ENCODE data around the gene TAS2R30. TPM values are rescaled to one million over a fixed set of nuclear protein-coding genes. Genes with fewer than 3 reads are reported as not detected.
"Not testable (repeated sequence)": the region's sequence is repeated elsewhere in the genome, so short reads cannot be mapped to it uniquely, and the experiment has no call there.

TAS2R30 gene
- total RNA-seq, 8 experiments from 2014 or later, result 0.96 to 23.4 (median 3.9) TPM

DNA sequence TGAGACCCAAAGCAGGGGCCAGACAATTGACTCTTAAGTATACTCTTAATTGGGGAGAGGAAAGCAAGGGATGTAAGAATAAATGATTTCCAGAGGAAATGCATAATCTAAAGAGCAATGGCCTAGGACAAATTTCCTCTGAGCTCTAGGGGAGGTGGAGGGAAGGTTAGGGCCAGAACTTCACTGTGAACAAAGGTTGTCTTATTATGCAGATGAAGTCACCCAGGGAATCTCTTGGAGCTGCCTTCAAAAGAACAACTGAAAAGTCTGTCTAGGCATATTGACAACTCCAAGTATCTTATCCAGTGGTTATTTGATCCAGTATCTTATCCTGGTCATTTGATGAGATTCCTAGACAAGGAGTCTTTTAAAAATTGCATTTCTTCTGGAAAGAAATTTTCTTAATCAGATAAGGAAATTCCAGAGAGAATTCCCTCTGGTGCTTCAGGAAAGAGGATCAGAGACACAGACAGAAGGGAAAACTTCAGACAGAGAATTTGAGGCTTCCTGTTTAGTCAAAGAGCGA lies 20.0 kb upstream of the TAS2R30 start:
- Histone ChIP-seq H3K4me3 (no peak overlapping the region), H3K27ac (no peak overlapping the region), H3K4me1 (replicated peaks in 1 of 2) (no peaks in the 10 kb centered on the region)
- ATAC-seq (replicated peaks in 6 of 8), result no peak
- in situ Hi-C loops (cut with MboI; ENCODE audit: low pct_unique_long_range_greater_than_20kb in 2 of 9, low sequenced_read_pairs in 9 of 9, unreplicated experiment in 9 of 9), result no loop called here
- WGBS, 10 experiments, result 90 to 100% (median 100%) methylated on average over 1 of the region's 1 CpG; no CpG with 5 or more reads in 3 of the 10 experiments

DNA sequence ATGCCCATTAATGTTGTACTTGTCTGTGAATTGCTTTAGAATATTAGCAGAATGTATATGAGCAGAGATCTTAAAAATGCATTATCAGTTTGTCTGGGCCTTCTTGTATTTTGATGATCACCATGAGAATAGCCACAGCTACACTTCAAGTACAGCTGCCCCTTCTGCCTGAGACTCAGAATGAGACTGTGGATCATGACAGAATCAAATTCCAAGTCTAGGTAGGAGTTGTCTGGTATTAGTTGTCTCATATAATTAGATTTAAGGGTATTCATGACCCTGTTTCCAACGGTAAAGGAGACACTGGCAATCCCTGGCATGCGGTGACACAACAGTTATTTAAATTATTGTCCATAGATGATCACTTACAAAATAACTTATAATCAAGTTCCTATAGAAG lies 18.3 kb upstream of the TAS2R30 start:
- no peak overlapping the region for H3K4me3 ChIP-seq
- in situ Hi-C loops (cut with MboI; ENCODE audit: low pct_unique_long_range_greater_than_20kb in 2 of 9, low sequenced_read_pairs in 9 of 9, unreplicated experiment in 9 of 9), result no loop called here
- no peak for ATAC-seq (replicated peaks in 6 of 8)
- WGBS, 10 experiments, result 80 to 100% (median 90%) methylated on average over 1 to 2 of the region's 2 CpGs; no CpG with 5 or more reads in 4 of the 10 experiments
- no peak overlapping the region for H3K27ac ChIP-seq
- H3K4me1 ChIP-seq (replicated peaks in 1 of 2), result no peaks in the 10 kb centered on the region

DNA sequence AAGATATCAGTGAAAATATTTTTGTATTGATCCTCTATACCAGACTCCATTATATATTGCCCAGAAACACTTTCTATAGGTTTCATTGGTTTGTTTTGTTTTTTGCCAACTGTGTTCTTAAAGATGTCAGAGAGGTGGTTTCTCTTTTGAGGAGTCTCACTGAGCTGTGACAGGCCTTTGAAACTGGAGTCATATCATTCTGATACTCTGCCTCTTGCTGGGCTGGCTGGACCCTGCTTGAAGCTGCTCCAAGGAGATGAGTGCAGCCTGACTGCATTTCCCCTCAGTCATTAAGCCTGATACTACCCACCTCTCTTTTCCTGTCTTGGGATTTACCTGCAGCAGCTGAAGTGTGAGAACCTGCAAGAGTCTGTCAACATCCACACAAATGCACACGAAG lies 16.4 kb upstream of the TAS2R30 start:
- in situ Hi-C loops (cut with MboI; ENCODE audit: low pct_unique_long_range_greater_than_20kb in 2 of 9, low sequenced_read_pairs in 9 of 9, unreplicated experiment in 9 of 9), result no loop called here
- ATAC-seq (replicated peaks in 6 of 8), result no peak
- 73 to 100% (median 93%) methylated on average over 1 of the region's 1 CpG; no CpG with 5 or more reads in 6 of the 10 experiments for WGBS, 10 experiments
- Histone ChIP-seq H3K27ac (no peak overlapping the region), H3K4me1 (replicated peaks in 1 of 2) (no peaks in the 10 kb centered on the region), H3K4me3 (no peak overlapping the region)

DNA sequence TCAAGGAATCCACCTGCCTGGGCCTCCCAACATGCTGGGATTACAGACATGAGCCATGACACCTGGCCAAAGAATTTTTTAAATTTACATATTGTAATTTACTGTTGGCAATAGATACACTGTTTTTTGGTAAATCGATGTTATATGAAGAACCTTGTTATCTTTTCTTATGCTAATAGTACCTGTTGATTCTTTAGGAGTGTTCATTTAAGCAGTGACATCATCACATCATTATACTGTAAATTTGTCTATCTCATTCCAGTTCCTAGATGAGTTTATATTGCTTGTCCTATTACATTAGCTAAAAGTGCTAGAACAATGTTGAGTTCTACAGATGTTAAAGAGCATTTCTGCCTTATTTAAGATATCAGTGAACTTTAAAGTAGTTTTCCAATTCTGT lies 13.0 kb upstream of the TAS2R30 start:
- no peak overlapping the region for H3K4me3 ChIP-seq
- ATAC-seq (replicated peaks in 6 of 8), result no peak
- WGBS, 10 experiments, result 90 to 100% (median 100%) methylated on average over 1 of the region's 1 CpG; no CpG with 5 or more reads in 3 of the 10 experiments
- H3K4me1 ChIP-seq (replicated peaks in 1 of 2), result no peaks in the 10 kb centered on the region
- in situ Hi-C loops (cut with MboI; ENCODE audit: low pct_unique_long_range_greater_than_20kb in 2 of 9, low sequenced_read_pairs in 9 of 9, unreplicated experiment in 9 of 9), result no loop called here
- H3K27ac ChIP-seq, result no peak overlapping the region

DNA sequence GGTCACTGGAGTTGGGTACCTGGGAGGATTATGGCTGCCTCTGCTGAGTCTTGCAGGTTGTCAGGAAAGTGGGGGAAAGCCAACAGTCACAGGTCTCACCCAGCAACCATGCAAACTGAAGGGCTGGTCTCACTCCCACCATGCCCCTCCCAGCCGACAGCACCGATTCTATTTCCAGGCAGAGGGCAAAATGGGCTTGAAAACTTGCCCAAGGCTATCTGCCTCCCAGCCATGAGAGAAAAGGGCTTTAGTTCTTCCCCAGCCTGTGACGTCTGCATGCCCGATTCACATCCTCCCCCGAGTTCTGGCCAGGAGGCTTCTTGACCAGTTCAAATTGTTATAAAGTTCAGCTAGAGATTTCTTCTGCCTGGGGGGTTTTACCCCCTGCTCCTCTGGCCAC lies 9.9 kb upstream of the TAS2R30 start:
- Histone ChIP-seq H3K27ac (no peak overlapping the region), H3K4me3 (no peak overlapping the region), H3K4me1 (replicated peaks in 1 of 2) (no peaks in the 10 kb centered on the region)
- in situ Hi-C loops (cut with MboI; ENCODE audit: low pct_unique_long_range_greater_than_20kb in 2 of 9, low sequenced_read_pairs in 9 of 9, unreplicated experiment in 9 of 9), result no loop called here
- no peak for ATAC-seq (replicated peaks in 6 of 8)
- WGBS, 10 experiments, result 45 to 100% (median 93%) methylated on average over 2 to 4 of the region's 5 CpGs; no CpG with 5 or more reads in 3 of the 10 experiments

DNA sequence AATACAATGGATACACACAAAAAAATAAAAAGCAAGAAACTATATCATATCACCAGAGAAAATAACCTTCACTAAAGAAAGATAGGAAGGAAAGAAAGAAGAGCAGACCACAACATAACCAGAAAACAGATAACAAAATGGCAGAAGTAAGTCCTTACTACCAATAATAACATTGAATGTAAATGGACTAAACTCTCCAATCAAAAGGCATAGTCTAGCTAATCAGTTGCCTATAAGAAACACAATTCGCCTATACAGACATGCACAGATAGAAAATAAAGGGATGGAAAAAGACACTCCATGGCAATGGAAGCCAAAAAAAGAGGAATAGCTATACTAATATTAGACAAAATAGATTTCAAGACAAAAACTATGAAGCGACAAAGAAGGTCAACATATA lies 8.9 kb upstream of the TAS2R30 start:
- H3K4me1 ChIP-seq (replicated peaks in 1 of 2), result no peaks in the 10 kb centered on the region
- WGBS, 10 experiments, result 63 to 100% (median 80%) methylated on average over 1 to 2 of the region's 2 CpGs
- no peak overlapping the region for H3K27ac ChIP-seq
- in situ Hi-C loops (cut with MboI; ENCODE audit: low pct_unique_long_range_greater_than_20kb in 2 of 9, low sequenced_read_pairs in 9 of 9, unreplicated experiment in 9 of 9), result no loop called here
- no peak for ATAC-seq (replicated peaks in 6 of 8)
- H3K4me3 ChIP-seq, result no peak overlapping the region

DNA sequence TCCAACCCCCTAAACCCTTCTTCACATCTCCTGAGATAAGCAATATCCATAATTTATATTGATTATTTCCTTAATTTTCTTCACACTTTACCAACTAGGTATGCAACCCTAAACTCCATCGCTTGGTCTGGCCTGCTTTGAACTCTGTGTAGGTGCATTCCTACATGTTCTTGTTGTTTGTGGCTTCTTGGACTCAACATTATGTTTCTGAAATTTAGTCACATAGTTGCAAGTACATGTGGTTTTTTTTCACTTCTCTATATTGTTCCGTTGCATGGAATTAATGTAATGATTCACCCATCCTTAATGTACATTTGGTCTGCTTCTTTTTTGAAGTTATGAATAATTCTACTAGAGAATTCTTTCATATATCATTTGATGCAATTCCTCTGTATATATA lies 1.6 kb upstream of the TAS2R30 start:
- no peak for ATAC-seq (replicated peaks in 6 of 8)
- in situ Hi-C loops (cut with MboI; ENCODE audit: low pct_unique_long_range_greater_than_20kb in 2 of 9, low sequenced_read_pairs in 9 of 9, unreplicated experiment in 9 of 9), result no loop called here
- Histone ChIP-seq H3K27ac (no peak overlapping the region), H3K4me1 (replicated peaks in 1 of 2) (no peaks in the 10 kb centered on the region), H3K4me3 (no peak overlapping the region)
- 0 to 100% (median 72%) methylated on average over 1 to 2 of the region's 2 CpGs for WGBS, 10 experiments

DNA sequence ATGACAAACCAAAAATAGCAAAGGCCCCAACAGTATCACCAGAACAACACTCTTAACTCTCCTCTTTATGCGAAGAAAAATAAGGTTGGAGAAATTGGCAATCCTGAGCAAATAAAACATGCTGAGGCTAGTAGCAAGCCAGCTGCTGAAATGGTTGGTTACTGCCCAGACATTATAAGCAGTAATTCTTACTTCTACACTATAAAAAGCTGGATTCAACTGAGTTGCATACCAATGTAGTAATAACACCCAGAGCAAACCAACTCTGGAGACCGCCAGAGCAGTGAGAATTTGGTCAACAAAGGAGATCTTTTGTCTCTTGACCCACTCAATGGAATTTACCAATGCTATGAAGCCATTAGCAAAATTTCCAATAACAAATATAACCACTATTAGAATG lies 628 bp downstream of the TAS2R30 start:
- Histone ChIP-seq H3K4me3 (no peak overlapping the region), H3K4me1 (replicated peaks in 1 of 2) (no peaks in the 10 kb centered on the region), H3K27ac (no peak overlapping the region)
- peak in 4 of 8 experiments; percentile 26 to 60 (median 36) for ATAC-seq (replicated peaks in 6 of 8)
- WGBS, 10 experiments, result 40 to 100% (median 91%) methylated on average over 1 to 2 of the region's 2 CpGs; no CpG with 5 or more reads in 2 of the 10 experiments
- in situ Hi-C loops (cut with MboI; ENCODE audit: low pct_unique_long_range_greater_than_20kb in 2 of 9, low sequenced_read_pairs in 9 of 9, unreplicated experiment in 9 of 9), result no loop called here

DNA sequence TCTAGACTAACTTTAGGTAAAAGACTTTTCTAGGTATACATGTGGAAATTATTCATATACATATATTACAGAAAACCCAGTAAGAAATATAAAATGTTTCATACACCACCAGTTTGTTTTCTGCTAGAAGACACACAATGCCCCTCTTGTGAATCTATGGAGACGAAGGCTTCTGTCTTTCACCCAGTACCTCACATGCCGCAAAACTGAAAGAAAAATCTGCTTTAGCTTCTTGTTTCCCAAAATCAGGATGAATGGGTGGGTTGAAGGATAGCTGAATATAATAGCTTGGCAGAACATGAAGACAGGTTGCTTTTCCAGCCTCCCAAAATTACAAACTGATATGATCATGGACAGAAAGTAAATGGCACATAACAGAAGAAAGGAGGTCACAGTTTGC lies 1.3 kb downstream of the TAS2R30 start:
- no peak overlapping the region for H3K27ac ChIP-seq
- no peak for ATAC-seq (replicated peaks in 6 of 8)
- in situ Hi-C loops (cut with MboI; ENCODE audit: low pct_unique_long_range_greater_than_20kb in 2 of 9, low sequenced_read_pairs in 9 of 9, unreplicated experiment in 9 of 9), result no loop called here
- WGBS, 10 experiments, result 80 to 100% (median 95%) methylated on average over 1 to 2 of the region's 2 CpGs; no CpG with 5 or more reads in 5 of the 10 experiments
- H3K4me1 ChIP-seq (replicated peaks in 1 of 2), result no peaks in the 10 kb centered on the region
- H3K4me3 ChIP-seq, result no peak overlapping the region

DNA sequence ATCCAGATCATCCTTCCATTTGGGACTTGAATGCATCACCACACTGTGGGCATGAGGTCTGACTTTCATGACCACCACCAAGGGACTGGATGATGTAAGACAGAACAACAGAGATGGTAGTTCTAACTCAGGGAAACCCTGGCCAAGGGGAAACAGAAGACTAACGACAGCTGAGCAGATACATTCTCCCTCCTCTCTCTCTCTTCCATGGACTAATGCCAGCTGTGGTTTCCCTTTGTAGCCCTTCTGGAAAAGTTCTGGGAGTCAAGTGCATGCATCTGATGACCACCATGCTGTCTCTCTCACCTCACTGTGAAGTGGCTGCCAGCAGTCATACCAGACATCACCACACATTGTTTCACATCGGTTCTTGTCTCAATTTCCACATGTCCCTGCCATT lies 3.4 kb downstream of the TAS2R30 start:
- H3K27ac ChIP-seq, result no peak overlapping the region
- WGBS, 10 experiments, result 60 to 100% (median 100%) methylated on average over 1 to 2 of the region's 2 CpGs; no CpG with 5 or more reads in 4 of the 10 experiments
- in situ Hi-C loops (cut with MboI; ENCODE audit: low pct_unique_long_range_greater_than_20kb in 2 of 9, low sequenced_read_pairs in 9 of 9, unreplicated experiment in 9 of 9), result no loop called here
- H3K4me1 ChIP-seq (replicated peaks in 1 of 2), result no peaks in the 10 kb centered on the region
- no peak for ATAC-seq (replicated peaks in 6 of 8)
- no peak overlapping the region for H3K4me3 ChIP-seq

DNA sequence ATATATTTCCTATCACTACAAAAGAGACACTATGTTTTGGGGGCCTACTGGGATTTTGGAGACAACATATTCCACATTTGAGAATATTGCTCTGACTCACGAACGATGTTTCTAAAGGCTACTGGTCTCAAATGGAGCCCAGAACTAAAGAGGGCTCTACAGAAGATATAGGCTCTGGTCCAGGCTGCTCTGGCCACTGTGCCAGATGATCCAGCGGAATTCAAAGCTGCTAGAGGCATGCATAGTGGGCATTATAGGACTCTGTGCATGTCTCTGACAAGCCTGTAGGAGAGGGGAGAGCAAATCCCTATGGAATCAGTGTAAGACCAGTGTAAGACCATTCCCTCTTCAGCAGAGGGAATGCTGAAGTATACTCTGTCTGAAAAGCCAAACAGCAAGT lies 4.1 kb downstream of the TAS2R30 start:
- Histone ChIP-seq H3K4me3 (no peak overlapping the region), H3K27ac (no peak overlapping the region), H3K4me1 (replicated peaks in 1 of 2) (no peaks in the 10 kb centered on the region)
- no peak for ATAC-seq (replicated peaks in 6 of 8)
- 96 to 100% (median 100%) methylated on average over 1 to 3 of the region's 3 CpGs; no CpG with 5 or more reads in 4 of the 10 experiments for WGBS, 10 experiments
- in situ Hi-C loops (cut with MboI; ENCODE audit: low pct_unique_long_range_greater_than_20kb in 2 of 9, low sequenced_read_pairs in 9 of 9, unreplicated experiment in 9 of 9), result no loop called here

DNA sequence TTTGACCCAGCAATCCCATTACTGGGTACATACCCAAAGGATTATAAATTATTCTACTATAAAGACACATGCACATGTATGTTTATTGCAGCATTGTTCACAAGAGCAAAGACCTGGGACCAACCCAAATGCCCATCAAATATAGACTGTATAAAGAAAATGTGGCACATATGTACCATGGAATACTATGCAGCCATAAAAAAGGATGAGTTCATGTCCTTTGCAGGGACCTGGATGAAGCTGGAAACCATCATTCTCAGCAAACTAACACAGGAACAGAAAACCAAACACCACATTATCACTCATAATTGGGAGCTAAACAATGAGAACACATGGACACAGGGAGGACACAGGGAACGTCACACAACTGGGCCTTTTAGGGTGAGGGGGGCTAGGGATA lies 20.3 kb downstream of the TAS2R30 start:
- H3K4me3 ChIP-seq; ATAC-seq (replicated peaks in 6 of 8); H3K27ac ChIP-seq; H3K4me1 ChIP-seq (replicated peaks in 1 of 2); in situ Hi-C loops (cut with MboI; ENCODE audit: low pct_unique_long_range_greater_than_20kb in 2 of 9, low sequenced_read_pairs in 9 of 9, unreplicated experiment in 9 of 9): not testable (repeated sequence)
- 100% methylated on average over 1 of the region's 1 CpG; no CpG with 5 or more reads in 5 of the 10 experiments for WGBS, 10 experiments

DNA sequence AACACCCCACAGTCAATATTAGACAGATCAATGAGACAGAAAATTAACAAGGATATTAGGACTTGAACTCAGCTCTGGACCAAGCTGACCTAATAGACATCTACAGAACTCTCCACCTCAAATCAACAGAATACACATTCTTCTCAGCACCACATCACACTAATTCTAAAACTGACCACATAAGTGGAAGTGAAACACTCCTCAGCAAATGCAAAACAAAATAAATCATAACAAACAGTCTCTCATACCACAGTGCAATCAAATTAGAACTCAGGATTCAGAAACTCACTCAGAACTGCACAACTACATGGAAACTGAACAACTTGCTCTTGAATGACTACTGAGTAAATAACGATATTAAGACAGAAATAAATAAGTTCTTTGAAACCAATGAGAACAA lies 23.2 kb downstream of the TAS2R30 start:
- 88 to 100% (median 100%) methylated on average over 1 of the region's 1 CpG; no CpG with 5 or more reads in 3 of the 10 experiments for WGBS, 10 experiments
- ATAC-seq (replicated peaks in 6 of 8); H3K27ac ChIP-seq; H3K4me1 ChIP-seq (replicated peaks in 1 of 2); in situ Hi-C loops (cut with MboI; ENCODE audit: low pct_unique_long_range_greater_than_20kb in 2 of 9, low sequenced_read_pairs in 9 of 9, unreplicated experiment in 9 of 9); H3K4me3 ChIP-seq: not testable (repeated sequence)

DNA sequence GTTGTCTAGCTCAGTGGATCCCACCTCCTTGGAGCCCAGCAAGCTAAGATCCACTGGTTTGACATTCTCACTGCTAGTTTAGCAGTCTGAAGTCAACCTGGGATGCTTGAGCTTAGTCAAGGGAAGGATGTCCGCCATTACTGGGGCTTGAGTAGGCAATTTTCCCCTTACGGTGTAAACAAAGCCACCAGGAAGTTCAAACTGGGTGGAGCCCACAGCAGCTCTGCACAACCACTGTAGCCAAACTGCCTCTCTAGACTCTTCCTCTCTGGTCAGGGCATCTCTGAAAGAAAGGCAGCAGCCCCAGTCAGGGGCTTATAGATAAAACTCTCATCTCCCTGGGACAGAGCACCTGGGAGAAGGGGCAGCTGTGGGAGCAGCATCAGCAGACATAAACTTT lies 25.6 kb downstream of the TAS2R30 start:
- Histone ChIP-seq H3K4me1 (replicated peaks in 1 of 2) (no peaks in the 10 kb centered on the region), H3K4me3 (no peak overlapping the region), H3K27ac (no peak overlapping the region)
- no peak for ATAC-seq (replicated peaks in 6 of 8)
- WGBS, 10 experiments, result 83 to 100% (median 100%) methylated on average over 1 to 2 of the region's 2 CpGs; no CpG with 5 or more reads in 6 of the 10 experiments
- in situ Hi-C loops (cut with MboI; ENCODE audit: low pct_unique_long_range_greater_than_20kb in 2 of 9, low sequenced_read_pairs in 9 of 9, unreplicated experiment in 9 of 9), result no loop called here

Measured in motor neuron (in vitro differentiated cells).